ENCODE measurements around the gene COL27A1. TPM values are rescaled to one million over a fixed set of nuclear protein-coding genes. Genes with fewer than 3 reads are reported as not detected.

Gene COL27A1
- total and polyA plus RNA-seq, 2 donors (not counting 3 experiments of a cell fraction or from before 2014, with no cell fraction given): 14.7 to 49.1 TPM

GRCh38 chr9:114205171-114206015 is 50.1 kb downstream of the COL27A1 start:
- Histone ChIP-seq H3K4me3 (replicated peaks in 1 of 3; ENCODE audit: insufficient read depth in 1 of 3, low read depth in 1 of 3, low read length in 3 of 3) (no peak overlapping the region), H3K9ac (replicated peaks; ENCODE audit: extremely low read depth, insufficient read depth, low read length) (no peak overlapping the region), H3K4me2 (ENCODE audit: insufficient read depth, low read length) (no peak overlapping the region), H3K4me1 (ENCODE audit: control insufficient read depth, extremely low read depth, insufficient read depth, low read length) (no peaks in the 10 kb centered on the region), H4K20me1 (replicated peaks; ENCODE audit: control insufficient read depth, extremely low read depth, insufficient read depth, low read length) (no peaks in the 10 kb centered on the region), H3K27me3 (ENCODE audit: control insufficient read depth in 2 of 2, insufficient read depth in 2 of 2, low read length in 2 of 2) (no peaks in the 10 kb centered on the region), H3K27ac (ENCODE audit: insufficient read depth, low read depth, low read length) (no peak overlapping the region), H3K9me1 (replicated peaks; ENCODE audit: control insufficient read depth, extremely low read depth, insufficient read depth, low read length) (no peaks in the 10 kb centered on the region), H2AFZ (ENCODE audit: low read depth, low read length) (no peak overlapping the region), H3K79me2 (ENCODE audit: control insufficient read depth, insufficient read depth, low read length) (no peaks in the 10 kb centered on the region), H3K9me3 (replicated peaks; ENCODE audit: control insufficient read depth, insufficient read depth, low read length) (no peaks in the 10 kb centered on the region), H3K36me3 (ENCODE audit: control insufficient read depth in 2 of 2, extremely low read depth in 1 of 2, insufficient read depth in 2 of 2, low read length in 2 of 2) (peaks cover 2 to 15% of the 10 kb centered on the region in 2 experiments)
- DNase-seq (ENCODE audit: low read depth, low spot score): no peak
- FAIRE-seq: no peak
- intact Hi-C loops (cut with micrococcal nuclease) (no loop called here), dilution Hi-C loops (cut with MboI; ENCODE audit: extremely low pct_ligation_motif_present, low sequenced_read_pairs) (no loop called here)
- TF ChIP-seq EZH2 (IDR thresholded peaks at IDR 0.05; ENCODE audit: borderline replicate concordance, low read depth, low read length, severe bottlenecking) (no peak), FOS (IDR thresholded peaks at IDR 0.05; ENCODE audit: borderline replicate concordance, insufficient read depth, low read length) (no peak), POLR2AphosphoS5 (IDR thresholded peaks at IDR 0.05; ENCODE audit: insufficient read depth, low read depth, low read length) (no peak), GATA2 (IDR thresholded peaks at IDR 0.05; ENCODE audit: insufficient read depth, insufficient read length, low read depth, low read length) (no peak), POLR2A (IDR thresholded peaks at IDR 0.05; ENCODE audit: low read depth, low read length) (no peak), JUN (IDR thresholded peaks at IDR 0.05; ENCODE audit: borderline replicate concordance, insufficient read depth, insufficient read length, low read depth) (no peak)
- TF ChIP-seq, protein P1, sequence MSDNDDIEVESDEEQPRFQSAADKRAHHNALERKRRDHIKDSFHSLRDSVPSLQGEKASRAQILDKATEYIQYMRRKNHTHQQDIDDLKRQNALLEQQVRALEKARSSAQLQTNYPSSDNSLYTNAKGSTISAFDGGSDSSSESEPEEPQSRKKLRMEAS (IDR thresholded peaks at IDR 0.05; ENCODE audit: insufficient read depth, insufficient read length): no peak
- TF ChIP-seq, protein P2, sequence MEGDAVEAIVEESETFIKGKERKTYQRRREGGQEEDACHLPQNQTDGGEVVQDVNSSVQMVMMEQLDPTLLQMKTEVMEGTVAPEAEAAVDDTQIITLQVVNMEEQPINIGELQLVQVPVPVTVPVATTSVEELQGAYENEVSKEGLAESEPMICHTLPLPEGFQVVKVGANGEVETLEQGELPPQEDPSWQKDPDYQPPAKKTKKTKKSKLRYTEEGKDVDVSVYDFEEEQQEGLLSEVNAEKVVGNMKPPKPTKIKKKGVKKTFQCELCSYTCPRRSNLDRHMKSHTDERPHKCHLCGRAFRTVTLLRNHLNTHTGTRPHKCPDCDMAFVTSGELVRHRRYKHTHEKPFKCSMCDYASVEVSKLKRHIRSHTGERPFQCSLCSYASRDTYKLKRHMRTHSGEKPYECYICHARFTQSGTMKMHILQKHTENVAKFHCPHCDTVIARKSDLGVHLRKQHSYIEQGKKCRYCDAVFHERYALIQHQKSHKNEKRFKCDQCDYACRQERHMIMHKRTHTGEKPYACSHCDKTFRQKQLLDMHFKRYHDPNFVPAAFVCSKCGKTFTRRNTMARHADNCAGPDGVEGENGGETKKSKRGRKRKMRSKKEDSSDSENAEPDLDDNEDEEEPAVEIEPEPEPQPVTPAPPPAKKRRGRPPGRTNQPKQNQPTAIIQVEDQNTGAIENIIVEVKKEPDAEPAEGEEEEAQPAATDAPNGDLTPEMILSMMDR (IDR thresholded peaks at IDR 0.05; ENCODE audit: extremely low read depth in 1 of 2, insufficient read depth in 1 of 2, low read depth in 1 of 2, low read length in 2 of 2): no peak
- BruUV-seq (replicated peaks): no TSS peak
- ChIA-PET CTCF (no interaction called here), POLR2A (no interaction called here)

Measured in endothelial cell of umbilical vein (primary cell).